HG03558 (cell line): ENCODE data around the gene SDK1.
"Not testable (repeated sequence)": the region's sequence is repeated elsewhere in the genome, so short reads cannot be mapped to it uniquely, and the experiment has no call there.

Experiments used
- ATAC-seq: cut with Tn5 transposase; IDR thresholded peaks from one replicate; pipeline ENCODE4 v1.9.1; 2021; ENCODE audit warnings: moderate number of reproducible peaks; ENCODE audit not compliant: unreplicated experiment; ENCODE audit errors: extremely low read depth

Gene SDK1

GRCh38 chr7:4215176-4215720, 914.2 kb downstream of the SDK1 start:
- no peak for ATAC-seq

- no peak for ATAC-seq
Observed at GRCh38 chr7:4216016-4216415, 915.0 kb downstream of the SDK1 start.

- not testable (repeated sequence) for ATAC-seq
Observed at GRCh38 chr7:4217126-4217660, 916.1 kb downstream of the SDK1 start.

GRCh38 chr7:4218481-4218880, 917.4 kb downstream of the SDK1 start:
- ATAC-seq, result no peak

DNA sequence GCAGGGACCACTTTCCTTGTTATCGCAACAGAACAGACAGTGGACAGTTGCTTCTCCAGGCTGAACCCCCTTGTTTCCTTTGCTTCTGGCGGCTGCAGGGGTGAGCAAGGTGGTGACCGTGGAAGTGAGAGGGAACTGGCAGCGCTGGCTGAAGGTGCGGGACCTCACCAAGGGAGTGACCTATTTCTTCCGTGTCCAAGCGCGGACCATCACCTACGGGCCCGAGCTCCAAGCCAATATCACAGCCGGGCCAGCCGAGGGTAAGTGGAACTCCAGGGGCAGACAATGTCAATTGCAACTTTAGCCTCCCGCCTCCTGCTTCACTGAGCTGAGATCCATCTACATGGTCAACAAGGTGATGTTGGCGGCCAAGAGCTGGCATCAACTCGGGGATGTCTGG, 919.0 kb downstream of the SDK1 start:
- ATAC-seq, result no peak

GRCh38 chr7:4221043-4221442, 920.0 kb downstream of the SDK1 start:
- ATAC-seq, result no peak

DNA sequence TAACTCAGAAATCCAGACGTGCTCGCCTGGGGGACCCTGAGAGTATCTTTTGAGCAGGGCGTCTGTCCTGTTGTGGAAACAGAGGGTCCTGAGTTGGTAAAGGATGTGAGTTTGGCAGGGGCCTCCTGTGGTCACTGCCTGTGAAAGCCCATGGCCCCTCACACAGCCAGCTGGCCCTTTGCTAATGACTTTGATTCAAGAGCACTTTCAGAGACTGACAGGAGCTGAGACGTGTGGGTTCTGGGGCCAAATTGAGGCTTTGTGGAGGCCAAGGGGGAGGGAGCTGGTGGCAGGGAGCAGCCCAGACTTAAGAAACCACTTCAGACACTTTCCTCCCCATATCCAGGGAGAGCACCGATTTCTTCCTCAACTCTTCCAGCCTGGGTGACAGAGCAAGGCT, 921.6 kb downstream of the SDK1 start:
- ATAC-seq, result no peak

- no peak for ATAC-seq
Observed at GRCh38 chr7:4225361-4225771, 924.3 kb downstream of the SDK1 start.

DNA sequence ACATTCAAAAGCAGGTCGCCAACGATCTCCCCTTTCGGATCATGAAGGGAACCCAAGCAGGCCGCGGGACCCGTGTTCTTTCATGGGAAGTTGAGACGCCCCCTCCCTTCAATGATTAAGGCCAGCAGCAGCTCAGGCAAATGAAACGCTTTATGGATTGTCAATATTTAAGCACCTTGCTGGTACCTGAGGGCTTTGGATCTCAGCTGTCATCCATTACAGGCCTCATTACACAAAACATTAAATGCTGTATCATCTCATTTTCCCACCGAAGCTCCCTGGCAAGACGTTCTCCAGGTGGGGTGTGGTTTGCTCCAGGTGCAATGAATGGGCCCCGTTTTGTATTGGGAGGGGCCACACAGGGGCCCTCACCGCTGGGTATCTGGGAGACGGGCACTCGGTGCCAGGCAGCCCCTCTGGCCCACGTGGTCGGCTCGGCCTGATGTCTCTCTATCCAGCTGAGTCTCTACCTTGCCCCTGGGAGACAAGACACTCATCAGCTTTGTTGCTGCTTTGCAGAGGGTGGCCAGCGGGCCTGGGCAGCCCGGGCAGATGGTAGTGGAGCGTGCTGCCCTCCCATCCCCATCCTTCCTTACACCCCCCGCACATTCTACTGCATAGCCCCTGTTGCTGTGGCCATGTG, 925.0 kb downstream of the SDK1 start:
- no peak for ATAC-seq

DNA sequence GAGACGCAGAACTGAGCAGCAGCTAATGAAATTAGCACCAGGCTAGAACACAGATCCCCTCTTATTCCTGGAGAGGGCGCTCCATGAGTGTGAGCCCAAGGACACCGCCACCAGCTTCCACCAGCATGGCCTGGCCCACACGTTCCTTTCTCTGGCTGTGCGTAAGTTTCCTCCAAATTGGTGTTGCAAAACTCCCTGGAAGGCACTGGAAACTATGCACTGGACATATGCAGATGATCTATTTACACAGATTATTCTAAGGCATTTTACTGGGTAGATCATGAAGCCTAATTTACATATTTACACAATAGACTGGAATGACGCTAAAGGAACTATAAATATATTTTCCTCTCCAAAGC, 925.5 kb downstream of the SDK1 start:
- no peak for ATAC-seq

DNA sequence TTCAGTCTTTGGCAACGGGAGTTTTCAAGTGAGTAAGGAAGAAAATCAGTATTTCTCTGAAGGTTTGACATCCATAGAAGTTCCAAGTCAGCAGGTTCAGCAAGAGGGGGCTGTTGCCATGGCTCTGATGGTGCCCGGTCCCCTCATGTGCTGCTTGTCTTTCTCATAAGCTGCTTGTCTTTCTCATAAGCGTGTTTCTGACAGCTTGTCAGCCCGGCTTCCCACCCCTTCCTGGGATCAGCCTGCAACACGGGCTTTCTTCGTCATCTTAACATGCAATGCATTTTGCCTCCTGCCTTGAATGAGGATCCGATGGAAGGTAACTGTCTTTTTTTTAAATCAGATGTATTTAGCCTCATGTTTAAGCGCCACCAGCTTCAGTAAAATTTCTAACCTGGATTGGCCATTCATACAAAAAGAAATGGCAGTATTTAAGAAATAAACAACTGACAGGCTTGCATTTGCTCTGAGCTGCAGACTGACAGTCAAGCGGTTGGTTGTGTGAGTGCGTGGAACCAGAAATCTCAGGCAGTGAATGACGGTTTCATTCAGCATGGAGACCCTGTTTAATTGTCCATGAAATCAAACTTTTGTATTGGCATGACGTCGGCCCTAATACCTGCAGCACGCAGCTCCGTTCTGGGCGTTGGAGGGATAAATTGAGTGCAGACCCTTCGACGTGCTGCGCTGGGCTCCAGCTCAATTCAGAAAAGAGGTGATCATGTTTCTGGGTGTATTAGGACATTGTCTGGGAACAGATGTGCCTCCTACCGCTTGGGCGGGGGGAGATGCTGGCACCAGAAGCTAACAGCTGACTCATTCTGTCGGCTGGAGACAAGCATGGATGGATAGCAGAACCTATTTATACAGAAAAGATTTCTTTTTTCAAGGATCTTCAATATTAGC, 926.3 kb downstream of the SDK1 start:
- ATAC-seq, result no peak

DNA sequence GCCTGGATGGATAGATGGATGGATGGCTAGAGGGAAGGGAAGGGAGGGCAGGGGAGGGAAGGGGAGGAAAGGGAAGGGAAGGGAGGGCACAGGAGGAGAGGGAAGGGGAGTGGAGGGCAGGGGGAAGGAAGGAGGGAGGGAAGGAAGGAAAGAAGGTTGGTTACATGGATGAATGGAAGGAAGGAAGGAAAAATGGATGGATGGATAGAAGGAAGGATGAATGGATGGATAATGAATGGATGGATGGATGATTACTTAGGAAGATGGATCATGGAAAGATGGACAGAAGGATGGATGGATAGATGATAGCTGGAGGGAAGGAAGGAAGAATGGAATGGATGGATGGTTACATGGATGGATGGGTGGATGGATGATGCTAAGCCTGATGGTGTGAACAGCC, 929.3 kb downstream of the SDK1 start:
- no peak for ATAC-seq

DNA sequence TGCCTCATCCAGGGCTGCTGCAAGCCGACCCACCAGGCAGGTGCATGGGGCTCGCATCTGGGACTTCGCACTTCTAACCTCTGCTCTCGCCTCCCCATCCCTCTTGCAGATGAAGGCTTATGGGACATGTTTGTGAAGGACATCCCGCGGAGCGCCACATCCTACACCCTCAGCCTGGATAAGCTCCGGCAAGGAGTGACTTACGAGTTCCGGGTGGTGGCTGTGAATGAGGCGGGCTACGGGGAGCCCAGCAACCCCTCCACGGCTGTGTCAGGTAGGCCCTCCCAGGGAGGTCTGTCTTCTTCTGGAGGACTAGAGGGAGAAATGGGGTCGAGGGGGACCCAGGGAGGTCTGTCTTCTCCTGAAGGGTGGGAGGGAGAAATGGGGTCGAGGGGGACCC, 932.1 kb downstream of the SDK1 start:
- ATAC-seq, result no peak

DNA sequence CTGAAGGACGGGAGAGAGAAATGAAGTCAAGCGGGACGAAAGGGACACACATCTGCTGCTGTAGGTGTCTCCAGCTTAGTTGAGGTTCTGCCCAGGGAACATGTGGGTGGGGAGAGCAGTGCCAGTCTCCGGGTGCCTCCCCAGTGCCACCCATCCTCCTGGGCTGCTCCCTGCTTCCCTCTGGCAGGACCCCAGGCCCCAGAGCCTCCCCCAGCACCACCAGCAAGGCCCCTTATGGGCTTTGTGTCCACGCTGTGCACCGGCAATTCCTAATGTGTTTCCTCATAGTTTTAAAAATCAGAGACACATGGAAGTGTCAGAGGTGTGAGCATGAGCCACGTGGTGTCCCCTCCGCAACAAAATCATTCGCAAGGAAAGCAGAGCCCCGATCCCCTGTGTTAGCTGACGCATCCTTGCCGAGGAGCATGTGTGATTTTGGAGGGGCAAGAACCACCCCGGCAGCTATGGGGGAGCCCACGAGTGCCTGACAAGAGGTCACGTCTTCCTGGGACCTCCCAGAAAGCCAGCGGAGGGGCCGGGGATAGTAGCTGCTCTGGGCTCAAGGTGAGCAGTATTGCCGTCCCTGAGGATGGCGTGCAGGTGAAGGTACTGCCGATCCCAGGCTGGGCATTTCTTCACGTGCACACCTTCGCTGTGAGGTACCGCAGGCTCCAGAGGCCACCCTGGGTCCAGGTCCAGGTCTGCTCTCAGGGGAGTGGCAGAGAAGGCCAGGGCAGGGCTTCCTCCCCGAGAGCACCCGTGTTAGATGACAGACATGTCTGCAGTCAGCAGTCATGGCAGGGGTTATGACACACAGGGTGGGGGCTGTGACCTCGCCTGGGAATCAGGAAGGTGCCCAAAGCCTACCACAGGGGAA, 932.8 kb downstream of the SDK1 start:
- ATAC-seq, result no peak

- no peak for ATAC-seq
Observed at GRCh38 chr7:4234498-4234855, 933.4 kb downstream of the SDK1 start.

- ATAC-seq, result no peak
Observed at GRCh38 chr7:4234886-4235285, 933.8 kb downstream of the SDK1 start.

DNA sequence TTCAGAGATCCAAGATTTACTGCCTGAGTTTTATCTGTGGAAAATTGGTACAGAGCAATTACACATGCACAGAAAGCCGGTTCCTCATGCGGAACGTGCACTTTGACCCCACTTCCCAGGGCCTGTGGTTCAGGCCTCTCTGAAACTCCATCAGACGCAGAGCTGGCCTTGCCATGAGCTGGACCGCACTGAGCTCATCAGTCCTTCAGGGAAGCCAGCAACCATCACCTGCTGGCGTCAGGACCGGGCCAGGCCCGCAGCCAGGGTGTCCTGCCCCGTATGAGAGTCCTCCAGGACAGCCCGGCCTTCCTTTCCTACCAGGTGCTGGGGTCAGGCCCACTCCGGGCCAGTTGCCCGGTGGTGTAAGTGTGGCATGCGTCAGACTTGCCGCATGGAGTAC, 934.5 kb downstream of the SDK1 start:
- ATAC-seq, result no peak

- ATAC-seq, result no peak
Observed at GRCh38 chr7:4236389-4236788, 935.3 kb downstream of the SDK1 start.

- ATAC-seq, result not testable (repeated sequence)
Observed at GRCh38 chr7:4236873-4237272, 935.8 kb downstream of the SDK1 start.
